BLaER1 treated with 17β-estradiol and CSF1 and Interleukin-3, amounts not matched to agents 10 nM and 100 nM (cell line): Measurements from ENCODE around the gene ITIH5.
A peak's percentile ranks its signal among the peaks of the same experiment; 100 is the strongest.

Source experiments
- H3K27ac ChIP-seq, 11 experiments: shearing (Covaris generic); formaldehyde crosslinking; 2 replicates each; pipeline ENCODE4 v1.8.1; 2022
- H3K27me3 ChIP-seq, 11 experiments: shearing (Covaris generic); formaldehyde crosslinking; 2 replicates each; pipeline ENCODE4 v1.8.1; 2022
- H3K36me3 ChIP-seq, 11 experiments: shearing (Covaris generic); formaldehyde crosslinking; 2 replicates each; pipeline ENCODE4 v1.8.1; 2022
- H3K4me1 ChIP-seq, 10 experiments: shearing (Covaris generic); formaldehyde crosslinking; 2 replicates each; pipeline ENCODE4 v1.8.1; 2022
- H3K4me2 ChIP-seq, 11 experiments: shearing (Covaris generic); formaldehyde crosslinking; 2 replicates each; pipeline ENCODE4 v1.8.1; 2022
- H3K4me3 ChIP-seq, 10 experiments: shearing (Covaris generic); formaldehyde crosslinking; 2 replicates each; pipeline ENCODE4 v1.8.1; 2022
- H3K9ac ChIP-seq, 11 experiments: shearing (Covaris generic); formaldehyde crosslinking; 2 replicates each; pipeline ENCODE4 v1.8.1; 2022
- H3K9me3 ChIP-seq, 11 experiments: shearing (Covaris generic); formaldehyde crosslinking; replicated peaks in 1 of 11; 2 replicates each; pipeline ENCODE4 v1.8.1; 2022
- H4K20me1 ChIP-seq, 11 experiments: shearing (Covaris generic); formaldehyde crosslinking; 2 replicates each; pipeline ENCODE4 v1.8.1; 2022
- Cebpa-rat ChIP-seq, 11 experiments: shearing (Covaris generic); IDR thresholded peaks; 2 replicates each; pipeline ENCODE4 v1.8.1; 2022

The ITIH5 gene

DNA sequence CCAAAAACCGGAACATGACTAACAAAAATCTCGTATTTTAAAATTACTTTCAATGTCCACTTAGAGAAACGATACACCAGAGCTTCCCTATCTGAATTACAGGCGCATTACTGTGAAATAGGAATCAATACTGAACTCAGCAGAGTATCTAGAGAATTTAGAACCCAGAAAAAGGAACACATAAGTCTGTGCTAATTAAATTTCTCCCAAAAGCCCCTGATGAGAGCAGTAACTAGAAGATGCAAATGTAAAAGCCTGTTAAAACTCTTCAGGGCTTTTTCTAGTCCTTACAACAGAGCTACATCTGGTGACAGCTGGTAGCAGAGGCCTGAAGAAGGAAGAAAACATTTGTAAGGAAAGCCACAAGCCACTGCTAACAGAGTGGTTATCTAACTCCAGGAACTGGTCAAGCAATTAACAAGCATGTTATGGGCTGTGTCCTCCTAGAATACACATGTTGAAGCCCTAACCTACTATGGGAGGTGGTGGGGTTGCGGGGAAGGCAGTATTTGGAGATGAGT is 24.2 kb downstream of the ITIH5 start:
- Histone ChIP-seq H3K36me3 (no peaks in the 10 kb centered on the region), H3K4me1 (peaks cover 0 to 4% (median 0%) of the 10 kb centered on the region in 10 experiments; a peak in 1 of 20 replicates), H3K4me2 (no peak overlapping the region)

DNA sequence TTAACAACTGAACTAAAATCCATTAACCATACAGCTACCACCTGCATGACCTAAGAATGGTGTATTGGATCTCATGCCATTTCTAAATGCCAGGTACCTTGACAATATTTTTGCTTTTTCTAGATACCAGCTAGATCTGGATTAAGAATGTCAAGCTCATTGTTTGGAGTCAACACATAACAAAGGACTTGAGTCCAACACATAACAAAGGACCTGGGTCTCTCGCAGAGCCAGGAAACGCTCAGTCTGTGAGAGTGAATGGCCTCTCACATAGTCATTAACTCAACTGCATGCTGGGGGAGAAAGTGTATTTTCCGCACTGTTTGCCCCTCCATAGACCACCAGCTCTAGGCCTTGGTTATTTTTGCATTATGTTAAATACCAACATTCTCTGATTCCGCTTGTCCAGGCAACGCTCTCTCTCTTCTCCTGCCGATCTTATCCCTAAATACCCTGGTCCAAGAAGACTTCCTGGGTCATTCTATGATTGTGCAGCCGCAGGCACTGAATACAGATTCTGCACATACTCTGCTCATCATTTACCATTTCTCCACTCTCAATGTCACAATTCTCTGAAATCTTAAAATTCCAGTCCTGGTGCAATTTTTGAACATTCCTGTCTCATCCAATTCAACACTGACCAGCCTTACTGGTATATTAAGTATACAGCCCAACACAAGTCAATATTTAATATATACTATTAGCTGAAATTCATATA is 31.2 kb downstream of the ITIH5 start:
- Histone ChIP-seq H3K27me3 (no peaks in the 10 kb centered on the region), H3K4me3 (no peak overlapping the region), H4K20me1 (no peaks in the 10 kb centered on the region), H3K9me3 (peaks cover 12 to 26% (median 19%) of the 10 kb centered on the region in 11 experiments; a peak in 20 of 22 replicates), H3K4me2 (no peak overlapping the region; a peak in 1 of 22 replicates), H3K4me1 (peaks cover 0 to 12% (median 4%) of the 10 kb centered on the region in 10 experiments; a peak in 6 of 20 replicates), H3K27ac (no peak overlapping the region), H3K36me3 (no peaks in the 10 kb centered on the region), H3K9ac (no peak overlapping the region)
- TF ChIP-seq Cebpa-rat (IDR thresholded peaks at IDR 0.05): no peak

More for the DNA sequence above, 24.2 kb downstream of the ITIH5 start:
- Histone ChIP-seq H3K9me3 (peaks cover 12 to 25% (median 15%) of the 10 kb centered on the region in 11 experiments; a peak in 20 of 22 replicates), H3K4me3 (no peak overlapping the region), H4K20me1 (no peaks in the 10 kb centered on the region), H3K27ac (no peak overlapping the region), H3K27me3 (no peaks in the 10 kb centered on the region), H3K9ac (no peak overlapping the region)
- TF ChIP-seq Cebpa-rat (IDR thresholded peaks at IDR 0.05): no peak

DNA sequence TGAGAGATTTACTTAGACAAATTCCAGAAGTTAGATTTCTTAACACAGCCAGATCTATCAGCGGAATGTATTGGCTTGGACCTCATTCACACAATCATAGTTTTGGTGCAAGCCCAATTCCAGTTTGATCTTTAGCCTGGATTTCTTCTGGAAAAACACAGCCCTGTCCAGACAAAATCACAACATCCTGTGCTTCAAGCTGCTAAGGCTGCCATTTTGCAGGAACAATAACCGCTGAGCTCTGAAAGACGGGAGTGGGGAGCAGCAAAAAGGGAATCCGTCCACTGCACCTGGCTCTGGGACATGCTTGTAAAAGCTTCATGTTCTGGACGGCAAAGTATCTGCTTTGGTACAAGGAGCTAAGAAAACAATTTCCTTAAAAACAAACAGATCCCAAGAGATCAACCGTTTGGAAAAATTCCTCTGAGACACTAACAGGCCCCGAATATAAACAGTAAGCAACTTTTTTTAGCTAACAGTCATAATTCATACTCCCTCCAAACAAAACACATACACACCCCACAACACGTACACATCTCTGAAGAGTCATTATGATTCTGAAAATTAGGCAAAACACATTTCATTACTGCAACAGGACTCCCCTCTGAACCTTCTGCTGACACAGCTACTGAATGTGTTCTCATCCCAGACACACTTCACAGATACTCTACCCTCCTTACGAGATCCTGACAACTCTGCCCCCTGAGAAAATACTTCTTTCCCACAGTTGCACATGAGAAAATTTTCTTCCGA is 32.4 kb downstream of the ITIH5 start:
- Histone ChIP-seq H3K4me2 (peak overlapping the region in 5 of 11 experiments; percentile 38 to 63 (median 60); a peak in 11 of 22 replicates), H3K27me3 (no peaks in the 10 kb centered on the region), H4K20me1 (no peaks in the 10 kb centered on the region), H3K9ac (no peak overlapping the region), H3K4me1 (peaks cover 0 to 12% (median 4%) of the 10 kb centered on the region in 10 experiments; a peak in 6 of 20 replicates), H3K4me3 (no peak overlapping the region), H3K9me3 (peaks cover 14 to 26% (median 19%) of the 10 kb centered on the region in 11 experiments), H3K27ac (no peak overlapping the region), H3K36me3 (no peaks in the 10 kb centered on the region)
- no peak for TF ChIP-seq Cebpa-rat (IDR thresholded peaks at IDR 0.05)

DNA sequence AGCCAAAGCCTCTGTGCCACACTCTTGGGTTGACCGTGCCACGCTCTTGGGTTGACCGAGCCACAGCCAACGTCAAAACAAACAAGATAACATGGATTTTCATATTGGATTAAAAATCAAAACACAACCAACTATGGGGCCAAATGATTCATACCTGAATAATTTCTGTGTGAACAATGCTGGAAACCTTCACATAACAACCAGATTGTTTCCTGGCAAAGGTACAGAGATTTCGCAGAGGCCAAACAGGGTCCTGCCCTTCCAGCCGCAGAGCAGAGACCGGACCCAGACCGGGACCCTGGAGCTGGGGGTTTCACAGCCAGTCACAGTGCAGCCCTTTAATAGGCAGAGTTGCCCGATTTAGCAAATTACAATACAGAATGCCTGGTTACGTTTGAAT is 40.5 kb downstream of the ITIH5 start:
- H3K4me3 ChIP-seq: no peak overlapping the region
- H4K20me1 ChIP-seq: no peaks in the 10 kb centered on the region
- no peaks in the 10 kb centered on the region for H3K36me3 ChIP-seq
- H3K9me3 ChIP-seq: peaks cover 0 to 17% (median 8%) of the 10 kb centered on the region in 11 experiments; a peak in 9 of 22 replicates
- H3K27ac ChIP-seq: no peak overlapping the region
- peaks cover 0 to 7% (median 5%) of the 10 kb centered on the region in 10 experiments; a peak in 11 of 20 replicates for H3K4me1 ChIP-seq
- no peak overlapping the region for H3K4me2 ChIP-seq
- H3K9ac ChIP-seq: no peak overlapping the region
- no peaks in the 10 kb centered on the region for H3K27me3 ChIP-seq
- no peak for TF ChIP-seq Cebpa-rat (IDR thresholded peaks at IDR 0.05)

DNA sequence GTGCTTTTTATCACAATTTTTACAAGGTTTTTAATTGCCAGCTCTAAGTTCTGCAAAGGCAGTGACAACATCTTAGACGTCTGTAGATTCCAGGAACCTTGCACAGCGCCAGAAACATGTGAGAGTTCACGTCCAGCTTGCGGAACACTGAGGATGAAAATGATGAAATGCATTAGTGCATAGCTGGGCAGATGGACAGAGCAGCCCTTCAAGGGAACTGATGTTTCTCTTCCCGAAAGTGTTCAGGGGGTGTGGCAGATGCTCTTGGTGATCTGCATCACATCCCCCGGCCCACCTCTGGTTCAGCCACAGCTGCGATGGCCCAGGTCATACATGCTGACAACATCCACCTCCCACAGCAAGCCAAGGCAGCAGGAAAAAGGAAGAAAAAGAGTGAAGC is 40.9 kb downstream of the ITIH5 start:
- H3K9me3 ChIP-seq: peaks cover 0 to 14% (median 7%) of the 10 kb centered on the region in 11 experiments; a peak in 9 of 22 replicates
- H3K9ac ChIP-seq: no peak overlapping the region
- no peaks in the 10 kb centered on the region for H3K27me3 ChIP-seq
- H3K4me2 ChIP-seq: no peak overlapping the region
- TF ChIP-seq Cebpa-rat (IDR thresholded peaks at IDR 0.05): no peak
- H3K4me1 ChIP-seq: peaks cover 0 to 7% (median 5%) of the 10 kb centered on the region in 10 experiments; a peak in 11 of 20 replicates
- no peak overlapping the region for H3K27ac ChIP-seq
- no peak overlapping the region for H3K4me3 ChIP-seq
- no peaks in the 10 kb centered on the region for H3K36me3 ChIP-seq
- no peaks in the 10 kb centered on the region for H4K20me1 ChIP-seq

DNA sequence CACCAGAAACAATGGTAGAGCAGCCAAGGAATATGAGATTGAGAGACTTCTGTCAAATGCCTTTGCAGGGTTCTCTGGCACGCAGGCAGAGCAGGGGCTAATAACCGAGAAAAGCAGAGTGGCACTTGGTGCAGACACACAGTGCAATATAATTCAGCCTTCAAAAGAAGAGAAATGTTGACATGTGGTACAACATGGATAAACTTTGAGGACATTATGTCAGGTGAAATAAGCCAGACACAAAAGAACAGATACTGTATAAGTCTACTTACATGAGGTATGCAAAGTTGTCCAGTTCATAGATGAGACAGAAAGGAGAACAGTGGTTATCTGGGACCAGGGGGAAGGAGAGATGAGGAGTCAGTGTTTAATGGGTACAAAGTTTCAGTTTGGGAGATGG is 41.8 kb downstream of the ITIH5 start:
- Histone ChIP-seq H3K9me3 (peaks cover 0 to 14% (median 7%) of the 10 kb centered on the region in 11 experiments; a peak in 9 of 22 replicates), H3K27me3 (no peaks in the 10 kb centered on the region), H3K36me3 (no peaks in the 10 kb centered on the region), H3K4me3 (no peak overlapping the region), H3K4me1 (peaks cover 0 to 7% (median 5%) of the 10 kb centered on the region in 10 experiments; a peak in 11 of 20 replicates), H4K20me1 (no peaks in the 10 kb centered on the region), H3K27ac (no peak overlapping the region), H3K4me2 (no peak overlapping the region), H3K9ac (no peak overlapping the region)
- no peak for TF ChIP-seq Cebpa-rat (IDR thresholded peaks at IDR 0.05)

DNA sequence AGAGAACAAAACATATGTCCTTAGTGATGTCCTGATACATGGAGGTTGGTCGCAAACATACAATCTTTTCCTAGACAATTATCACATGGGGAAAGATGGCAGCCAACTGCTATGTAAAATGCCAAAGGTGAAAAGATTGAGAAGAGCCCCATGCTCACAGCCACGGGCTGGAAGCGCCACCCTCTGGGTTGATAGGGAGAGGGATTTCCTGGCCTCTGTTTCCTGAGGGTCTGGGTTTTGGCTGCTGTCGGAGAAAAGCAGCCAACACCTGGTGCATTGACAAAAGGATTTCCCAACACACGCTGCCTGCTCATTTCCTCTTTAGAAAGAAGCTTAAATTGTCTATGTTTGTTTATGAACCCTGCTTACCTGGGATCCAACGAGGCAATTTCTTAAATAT is 43.8 kb downstream of the ITIH5 start:
- no peaks in the 10 kb centered on the region for H3K36me3 ChIP-seq
- no peak overlapping the region for H3K4me3 ChIP-seq
- no peaks in the 10 kb centered on the region for H4K20me1 ChIP-seq
- no peak for TF ChIP-seq Cebpa-rat (IDR thresholded peaks at IDR 0.05)
- H3K9me3 ChIP-seq: no peaks in the 10 kb centered on the region
- H3K9ac ChIP-seq: no peak overlapping the region
- H3K4me1 ChIP-seq: peaks cover 10 to 18% (median 17%) of the 10 kb centered on the region in 10 experiments
- H3K27ac ChIP-seq: no peak overlapping the region
- peak overlapping the region in 8 of 11 experiments; percentile 2 to 53 (median 24); a peak in 10 of 22 replicates for H3K4me2 ChIP-seq
- no peaks in the 10 kb centered on the region for H3K27me3 ChIP-seq

DNA sequence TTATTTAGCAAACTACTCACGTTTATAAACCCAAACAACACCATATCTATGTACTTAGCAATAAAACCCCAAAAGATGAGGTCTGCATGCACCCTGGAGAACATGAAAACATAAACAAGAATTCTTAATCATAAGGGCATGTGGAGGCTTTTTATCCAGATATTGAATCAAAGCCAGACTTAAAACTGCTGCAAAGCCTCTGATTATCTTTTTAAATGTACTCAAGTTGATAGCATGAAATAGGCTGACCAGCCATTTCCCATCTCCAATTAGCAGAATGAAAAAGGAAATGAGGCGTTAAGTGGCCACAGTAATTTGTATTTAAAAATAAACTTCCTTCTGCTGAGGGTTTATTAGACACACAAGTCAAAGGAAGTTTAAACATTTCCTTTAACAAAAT is 48.3 kb downstream of the ITIH5 start:
- H3K4me3 ChIP-seq: no peak overlapping the region
- H3K36me3 ChIP-seq: no peaks in the 10 kb centered on the region
- no peak overlapping the region for H3K9ac ChIP-seq
- H3K4me1 ChIP-seq: peaks cover 11 to 23% (median 19%) of the 10 kb centered on the region in 10 experiments
- H3K4me2 ChIP-seq: peak overlapping the region; percentile 18 to 65 (median 49); a peak in 20 of 22 replicates
- H4K20me1 ChIP-seq: no peaks in the 10 kb centered on the region
- H3K27me3 ChIP-seq: no peaks in the 10 kb centered on the region
- TF ChIP-seq Cebpa-rat (IDR thresholded peaks at IDR 0.05): no peak
- no peaks in the 10 kb centered on the region for H3K9me3 ChIP-seq
- no peak overlapping the region for H3K27ac ChIP-seq

DNA sequence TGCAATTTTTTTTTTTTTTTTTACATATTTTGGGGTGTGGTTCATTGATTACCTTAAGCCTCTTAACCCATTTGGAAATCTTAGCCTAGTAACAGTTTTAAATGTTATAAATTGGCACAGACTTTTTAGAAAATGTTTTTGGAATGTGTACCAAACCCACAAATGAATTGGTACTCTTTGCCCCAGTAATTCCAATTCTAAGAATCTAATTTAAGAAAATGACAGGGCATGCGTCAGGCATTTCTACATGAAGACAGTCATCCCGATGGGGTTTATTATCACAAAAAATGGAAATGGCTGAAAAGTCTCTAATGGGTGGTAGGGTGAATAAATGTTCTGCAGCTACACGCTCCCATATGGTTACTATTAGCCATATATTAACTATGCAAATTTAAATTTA is 54.9 kb downstream of the ITIH5 start:
- no peak overlapping the region for H3K27ac ChIP-seq
- no peaks in the 10 kb centered on the region for H3K36me3 ChIP-seq
- no peaks in the 10 kb centered on the region for H3K9me3 ChIP-seq
- H3K9ac ChIP-seq: no peak overlapping the region
- no peaks in the 10 kb centered on the region for H4K20me1 ChIP-seq
- H3K27me3 ChIP-seq: no peaks in the 10 kb centered on the region
- no peak for TF ChIP-seq Cebpa-rat (IDR thresholded peaks at IDR 0.05)
- H3K4me1 ChIP-seq: peaks cover 0 to 5% (median 0%) of the 10 kb centered on the region in 10 experiments; a peak in 2 of 20 replicates
- no peak overlapping the region for H3K4me2 ChIP-seq
- H3K4me3 ChIP-seq: no peak overlapping the region
